Neural cell (in vitro differentiated cells): ENCODE results near the gene METTL6. TPM values are rescaled to one million over a fixed set of nuclear protein-coding genes. Genes with fewer than 3 reads are reported as not detected.
A peak's percentile ranks its signal among the peaks of the same experiment; 100 is the strongest.

Experiments used
- H2AFZ ChIP-seq: fragments of 200-600, 300-800 bp; sonication (generic), shearing (Covaris generic); 2 replicates; pipeline ENCODE4 v1.6.0; 2014; ENCODE audit warnings: low read depth, mild to moderate bottlenecking, antibody characterized with exemption, low read length, moderate library complexity
- H3F3A ChIP-seq: fragments of 200-600 bp; shearing (Covaris generic); 2 replicates; pipeline ENCODE4 v1.6.1; 2016; ENCODE audit warnings: mild to moderate bottlenecking, moderate library complexity, mixed read lengths, antibody characterized with exemption, low read length; ENCODE audit not compliant: insufficient read depth, poor library complexity, severe bottlenecking
- H3K27ac ChIP-seq: fragments of 200-600, 300-800 bp; sonication (generic), shearing (Covaris generic); 2 replicates; pipeline ENCODE4 v1.5.1; 2014; ENCODE audit warnings: mild to moderate bottlenecking, low read length, moderate library complexity
- H3K27me3 ChIP-seq: fragments of 300-800, 200-600 bp; sonication (generic), shearing (Covaris generic); 2 replicates; pipeline ENCODE4 v1.6.0; 2014; ENCODE audit warnings: mild to moderate bottlenecking, low read depth, low read length, moderate library complexity; ENCODE audit not compliant: insufficient read depth
- H3K36me3 ChIP-seq: fragments of 300-800, 200-600 bp; sonication (generic), shearing (Covaris generic); 2 replicates; pipeline ENCODE4 v1.5.1; 2014; ENCODE audit warnings: mild to moderate bottlenecking, antibody characterized with exemption, low read length, moderate library complexity; ENCODE audit not compliant: insufficient read depth
- H3K4me2 ChIP-seq: fragments of 300-800, 200-600 bp; sonication (generic), shearing (Covaris generic); 2 replicates; pipeline ENCODE4 v1.6.0; 2014; ENCODE audit warnings: mild to moderate bottlenecking, low read length
- H3K4me3 ChIP-seq: fragments of 300-800, 200-600 bp; sonication (generic), shearing (Covaris generic); 2 replicates; pipeline ENCODE4 v1.5.1; 2014; ENCODE audit warnings: mild to moderate bottlenecking, low read length, moderate library complexity
- H3K79me2 ChIP-seq: fragments of 200-600 bp; shearing (Covaris generic); replicated peaks from 2 replicates; pipeline ENCODE4 v1.6.0; 2014; ENCODE audit warnings: mild to moderate bottlenecking, low read length, moderate library complexity; ENCODE audit not compliant: insufficient read depth
- H3K9ac ChIP-seq: fragments of 300-800, 200-600 bp; sonication (generic), shearing (Covaris generic); 2 replicates; pipeline ENCODE4 v1.6.1; 2016; ENCODE audit warnings: mild to moderate bottlenecking, low read length, mixed read lengths
- H3K9me2 ChIP-seq: fragments of 200-600 bp; shearing (Covaris generic); 2 replicates; pipeline ENCODE4 v1.6.1; 2016; ENCODE audit warnings: mild to moderate bottlenecking, low read length, mixed read lengths; ENCODE audit not compliant: insufficient read depth
- H3K9me3 ChIP-seq: fragments of 200-600, 300-800 bp; sonication (generic), shearing (Covaris generic); 2 replicates; pipeline ENCODE4 v1.6.1; 2016; ENCODE audit warnings: mild to moderate bottlenecking, mixed run types, low read length, moderate library complexity, mixed read lengths
- H4K20me1 ChIP-seq: fragments of 200-600 bp; shearing (Covaris generic); 2 replicates; pipeline ENCODE4 v1.6.1; 2016; ENCODE audit warnings: mild to moderate bottlenecking, mixed run types; ENCODE audit not compliant: insufficient read depth
- EP300 ChIP-seq: fragments of 450-650 bp; conservative IDR thresholded peaks from 2 replicates; pipeline ENCODE4 v1.6.1; 2014; ENCODE audit warnings: antibody characterized with exemption, mild to moderate bottlenecking, moderate library complexity; ENCODE audit not compliant: poor library complexity, severe bottlenecking
- EZH2 ChIP-seq: fragments of 200-600, 300-800 bp; shearing (Covaris generic), sonication (generic); IDR thresholded peaks from 2 replicates; pipeline ENCODE4 v1.6.1; 2014; ENCODE audit warnings: antibody characterized with exemption, low read length, borderline replicate concordance, mild to moderate bottlenecking; ENCODE audit not compliant: insufficient read depth, poor library complexity, severe bottlenecking
- MXI1 ChIP-seq: fragments of 450-650 bp; conservative IDR thresholded peaks from 2 replicates; pipeline ENCODE4 v1.6.1; 2014; ENCODE audit warnings: antibody characterized with exemption, mild to moderate bottlenecking; ENCODE audit not compliant: poor library complexity, severe bottlenecking
- POLR2AphosphoS5 ChIP-seq: IDR thresholded peaks from 2 replicates; pipeline ENCODE4 v1.6.1; 2012
- RAD21 ChIP-seq: fragments of 450-650 bp; conservative IDR thresholded peaks from 2 replicates; pipeline ENCODE4 v1.6.1; 2014; ENCODE audit warnings: antibody characterized with exemption, mild to moderate bottlenecking, moderate library complexity
- SMC3 ChIP-seq: fragments of 450-650 bp; conservative IDR thresholded peaks from 2 replicates; pipeline ENCODE4 v1.6.1; 2014; ENCODE audit warnings: antibody characterized with exemption, mild to moderate bottlenecking, moderate library complexity; ENCODE audit not compliant: poor library complexity
- TAF1 ChIP-seq: IDR thresholded peaks from 2 replicates; pipeline ENCODE4 v1.6.1; 2012; ENCODE audit warnings: low read depth
- polyA plus RNA-seq: library from polyadenylated mRNA; depleted of rRNA; stranded (reverse); fragments of >200 nt; gene quantifications from 2 replicates; pipeline ENCODE4 v1.2.3, GENCODE V29; 2014
- TF ChIP-seq, protein P1 (sequence below): fragments of 450-650 bp; IDR thresholded peaks from 2 replicates; pipeline ENCODE4 v1.5.1; 2014; ENCODE audit warnings: antibody characterized with exemption, mild to moderate bottlenecking, moderate library complexity; ENCODE audit not compliant: poor library complexity, severe bottlenecking
- TF ChIP-seq, protein P2 (sequence below): IDR thresholded peaks from 2 replicates; pipeline ENCODE4 v1.6.1; 2012; ENCODE audit warnings: borderline replicate concordance

METTL6 gene
- polyA plus RNA-seq, 1 donor from 2014 or later: 60.8 TPM

DNA sequence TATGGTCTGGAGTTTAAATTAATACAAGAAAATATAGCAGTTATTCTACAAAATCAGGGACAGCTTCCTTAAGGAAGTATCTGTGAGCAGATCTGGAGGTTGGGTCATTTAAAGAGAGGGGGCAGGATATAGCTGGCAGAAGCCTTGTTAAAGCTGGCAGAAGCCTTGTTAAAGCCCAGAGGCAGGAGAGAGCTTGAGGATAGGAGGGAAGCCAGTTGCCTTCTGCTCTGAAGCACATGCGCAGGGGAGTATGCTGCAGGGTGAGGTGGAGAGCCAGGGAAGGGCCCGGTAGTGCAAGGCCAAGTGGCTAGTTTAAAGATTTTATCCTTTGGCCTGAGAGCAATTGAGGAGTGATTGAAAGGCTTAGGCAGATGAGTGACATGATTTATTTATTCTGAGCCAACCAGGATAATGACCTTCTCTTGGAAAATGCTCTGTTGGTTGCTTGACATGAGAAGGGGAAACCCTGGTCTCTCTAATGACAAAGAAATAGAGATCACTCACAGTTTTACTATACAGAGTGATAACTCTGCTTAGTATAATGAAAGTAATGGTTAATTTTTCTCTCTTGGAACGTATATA, 4.0 kb upstream of the METTL6 start:
- peaks cover 38% of the 10 kb centered on the region for H3K79me2 ChIP-seq
- no peak overlapping the region for H3K27ac ChIP-seq
- no peak overlapping the region for H2AFZ ChIP-seq
- no peak overlapping the region for H3K4me2 ChIP-seq
- H3K9ac ChIP-seq: no peak overlapping the region
- no peaks in the 10 kb centered on the region for H4K20me1 ChIP-seq
- no peaks in the 10 kb centered on the region for H3F3A ChIP-seq
- no peaks in the 10 kb centered on the region for H3K9me2 ChIP-seq
- H3K36me3 ChIP-seq: peaks cover 4% of the 10 kb centered on the region
- no peaks in the 10 kb centered on the region for H3K27me3 ChIP-seq
- no peaks in the 10 kb centered on the region for H3K9me3 ChIP-seq
- no peak for TF ChIP-seq RAD21
- no peak for TF ChIP-seq EZH2
- no peak overlapping the region for H3K4me3 ChIP-seq

DNA sequence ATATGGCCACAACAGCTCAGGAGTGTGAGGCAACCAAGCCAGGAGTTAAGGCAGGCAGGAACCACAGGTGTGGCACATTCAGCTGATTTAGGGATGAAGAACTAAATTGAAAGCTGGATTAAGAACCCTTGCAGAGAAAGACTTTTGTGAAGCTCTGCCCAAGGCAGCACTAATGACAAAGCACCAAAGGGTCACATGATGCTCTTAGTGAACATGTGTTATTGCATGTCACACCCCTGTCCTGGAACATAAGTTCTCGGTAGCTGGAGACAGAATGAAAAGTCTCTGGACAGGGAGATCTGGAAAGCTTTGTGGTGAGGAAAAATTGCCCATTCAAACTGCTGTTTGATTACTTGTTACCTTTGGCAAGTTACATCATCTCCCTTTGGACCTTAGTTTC, 3.3 kb upstream of the METTL6 start:
- Histone ChIP-seq H3K79me2 (peaks cover 44% of the 10 kb centered on the region), H3F3A (no peaks in the 10 kb centered on the region), H3K9ac (no peak overlapping the region), H3K4me3 (no peak overlapping the region), H3K27me3 (no peaks in the 10 kb centered on the region), H4K20me1 (no peaks in the 10 kb centered on the region), H3K4me2 (no peak overlapping the region), H2AFZ (no peak overlapping the region), H3K9me3 (no peaks in the 10 kb centered on the region), H3K36me3 (peaks cover 4% of the 10 kb centered on the region), H3K9me2 (no peaks in the 10 kb centered on the region), H3K27ac (no peak overlapping the region)
- TF ChIP-seq, protein P1, sequence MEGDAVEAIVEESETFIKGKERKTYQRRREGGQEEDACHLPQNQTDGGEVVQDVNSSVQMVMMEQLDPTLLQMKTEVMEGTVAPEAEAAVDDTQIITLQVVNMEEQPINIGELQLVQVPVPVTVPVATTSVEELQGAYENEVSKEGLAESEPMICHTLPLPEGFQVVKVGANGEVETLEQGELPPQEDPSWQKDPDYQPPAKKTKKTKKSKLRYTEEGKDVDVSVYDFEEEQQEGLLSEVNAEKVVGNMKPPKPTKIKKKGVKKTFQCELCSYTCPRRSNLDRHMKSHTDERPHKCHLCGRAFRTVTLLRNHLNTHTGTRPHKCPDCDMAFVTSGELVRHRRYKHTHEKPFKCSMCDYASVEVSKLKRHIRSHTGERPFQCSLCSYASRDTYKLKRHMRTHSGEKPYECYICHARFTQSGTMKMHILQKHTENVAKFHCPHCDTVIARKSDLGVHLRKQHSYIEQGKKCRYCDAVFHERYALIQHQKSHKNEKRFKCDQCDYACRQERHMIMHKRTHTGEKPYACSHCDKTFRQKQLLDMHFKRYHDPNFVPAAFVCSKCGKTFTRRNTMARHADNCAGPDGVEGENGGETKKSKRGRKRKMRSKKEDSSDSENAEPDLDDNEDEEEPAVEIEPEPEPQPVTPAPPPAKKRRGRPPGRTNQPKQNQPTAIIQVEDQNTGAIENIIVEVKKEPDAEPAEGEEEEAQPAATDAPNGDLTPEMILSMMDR: no peak
- TF ChIP-seq MXI1: no peak
- no peak for TF ChIP-seq EZH2
- TF ChIP-seq SMC3: no peak
- TF ChIP-seq, protein P2, sequence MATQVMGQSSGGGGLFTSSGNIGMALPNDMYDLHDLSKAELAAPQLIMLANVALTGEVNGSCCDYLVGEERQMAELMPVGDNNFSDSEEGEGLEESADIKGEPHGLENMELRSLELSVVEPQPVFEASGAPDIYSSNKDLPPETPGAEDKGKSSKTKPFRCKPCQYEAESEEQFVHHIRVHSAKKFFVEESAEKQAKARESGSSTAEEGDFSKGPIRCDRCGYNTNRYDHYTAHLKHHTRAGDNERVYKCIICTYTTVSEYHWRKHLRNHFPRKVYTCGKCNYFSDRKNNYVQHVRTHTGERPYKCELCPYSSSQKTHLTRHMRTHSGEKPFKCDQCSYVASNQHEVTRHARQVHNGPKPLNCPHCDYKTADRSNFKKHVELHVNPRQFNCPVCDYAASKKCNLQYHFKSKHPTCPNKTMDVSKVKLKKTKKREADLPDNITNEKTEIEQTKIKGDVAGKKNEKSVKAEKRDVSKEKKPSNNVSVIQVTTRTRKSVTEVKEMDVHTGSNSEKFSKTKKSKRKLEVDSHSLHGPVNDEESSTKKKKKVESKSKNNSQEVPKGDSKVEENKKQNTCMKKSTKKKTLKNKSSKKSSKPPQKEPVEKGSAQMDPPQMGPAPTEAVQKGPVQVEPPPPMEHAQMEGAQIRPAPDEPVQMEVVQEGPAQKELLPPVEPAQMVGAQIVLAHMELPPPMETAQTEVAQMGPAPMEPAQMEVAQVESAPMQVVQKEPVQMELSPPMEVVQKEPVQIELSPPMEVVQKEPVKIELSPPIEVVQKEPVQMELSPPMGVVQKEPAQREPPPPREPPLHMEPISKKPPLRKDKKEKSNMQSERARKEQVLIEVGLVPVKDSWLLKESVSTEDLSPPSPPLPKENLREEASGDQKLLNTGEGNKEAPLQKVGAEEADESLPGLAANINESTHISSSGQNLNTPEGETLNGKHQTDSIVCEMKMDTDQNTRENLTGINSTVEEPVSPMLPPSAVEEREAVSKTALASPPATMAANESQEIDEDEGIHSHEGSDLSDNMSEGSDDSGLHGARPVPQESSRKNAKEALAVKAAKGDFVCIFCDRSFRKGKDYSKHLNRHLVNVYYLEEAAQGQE: no peak
- no peak for TF ChIP-seq RAD21

DNA sequence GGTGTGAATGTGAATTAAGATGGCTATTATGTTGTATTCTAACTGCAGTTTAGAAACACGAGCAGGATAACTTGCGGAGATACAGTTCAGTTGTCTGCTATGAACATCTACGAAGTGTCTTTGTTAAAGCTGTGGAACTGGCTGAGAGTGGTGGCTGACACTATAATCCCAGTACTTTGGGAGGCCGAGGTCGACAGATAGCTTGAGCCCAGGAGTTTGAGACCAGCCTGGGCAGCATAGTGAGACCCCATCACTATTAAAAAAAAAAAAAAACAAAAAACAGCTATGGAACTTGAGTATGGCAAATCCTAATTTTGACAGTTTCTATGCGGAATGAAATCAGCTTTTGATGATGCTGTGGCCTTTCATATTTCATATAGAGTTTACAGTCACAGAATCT, 1.7 kb upstream of the METTL6 start:
- no peaks in the 10 kb centered on the region for H3K9me2 ChIP-seq
- no peak overlapping the region for H2AFZ ChIP-seq
- H3K36me3 ChIP-seq: peaks cover 4% of the 10 kb centered on the region
- TF ChIP-seq RAD21 (no peak), TAF1 (no peak), EZH2 (no peak), SMC3 (no peak), EP300 (no peak), MXI1 (no peak), POLR2AphosphoS5 (no peak)
- TF ChIP-seq, protein P1: no peak
- TF ChIP-seq, protein P2: no peak
- peak overlapping the region; percentile 93 for H3K9ac ChIP-seq
- peak overlapping the region; percentile 81 for H3K4me3 ChIP-seq
- no peaks in the 10 kb centered on the region for H4K20me1 ChIP-seq
- H3F3A ChIP-seq: no peaks in the 10 kb centered on the region
- no peaks in the 10 kb centered on the region for H3K9me3 ChIP-seq
- peak overlapping the region; percentile 79 for H3K4me2 ChIP-seq
- H3K79me2 ChIP-seq: peaks cover 48% of the 10 kb centered on the region
- H3K27me3 ChIP-seq: no peaks in the 10 kb centered on the region
- H3K27ac ChIP-seq: no peak overlapping the region
